HL-60 (cell line): Measurements from ENCODE around the gene DTNBP1.

Experiments used
- DNase-seq, 2 experiments: peaks; one replicate each; pipeline ENCODE4 v3.0.0-alpha.2; 2010 to 2020; ENCODE audit warnings: low read depth in 1 of 2, low spot score in 1 of 2
- H3K27ac ChIP-seq: fragments of 250-450 bp; sonication (Bioruptor Pico); replicated peaks from 2 replicates; pipeline ENCODE4 v1.5.1; 2020; ENCODE audit warnings: mild to moderate bottlenecking, moderate library complexity
- H3K27me3 ChIP-seq: fragments of 250-450 bp; sonication (Bioruptor Pico); 2 replicates; pipeline ENCODE4 v1.5.1; 2021; ENCODE audit warnings: mild to moderate bottlenecking, moderate library complexity; ENCODE audit not compliant: insufficient read depth, poor library complexity, severe bottlenecking
- H3K4me3 ChIP-seq: replicated peaks from 2 replicates; pipeline ENCODE4 v1.5.1; 2011; ENCODE audit warnings: mild to moderate bottlenecking, control low read depth, low read length; ENCODE audit not compliant: insufficient read depth
- GABPA ChIP-seq: IDR thresholded peaks from 2 replicates; pipeline ENCODE4 v1.6.1; 2012; ENCODE audit warnings: low read depth
- POLR2AphosphoS5 ChIP-seq: IDR thresholded peaks from 2 replicates; pipeline ENCODE4 v1.6.1; 2012; ENCODE audit warnings: low read depth
- REST ChIP-seq: IDR thresholded peaks from 2 replicates; pipeline ENCODE4 v1.6.1; 2012; ENCODE audit warnings: low read depth; ENCODE audit not compliant: insufficient replicate concordance
- SPI1 ChIP-seq: IDR thresholded peaks from 2 replicates; pipeline ENCODE4 v1.6.1; 2012; ENCODE audit warnings: low read depth, mild to moderate bottlenecking, borderline replicate concordance
- TF ChIP-seq, protein P1 (sequence below): IDR thresholded peaks from one replicate; pipeline ENCODE4 v1.5.1; 2011; ENCODE audit warnings: low read length, control low read depth, inconsistent platforms; ENCODE audit not compliant: insufficient read depth

DTNBP1 gene

GRCh38 chr6:15594512-15595259 lies 68.1 kb downstream of the DTNBP1 start:
- Histone ChIP-seq H3K27ac (no peak overlapping the region), H3K4me3 (no peak overlapping the region), H3K27me3 (no peaks in the 10 kb centered on the region)
- TF ChIP-seq, protein P1, sequence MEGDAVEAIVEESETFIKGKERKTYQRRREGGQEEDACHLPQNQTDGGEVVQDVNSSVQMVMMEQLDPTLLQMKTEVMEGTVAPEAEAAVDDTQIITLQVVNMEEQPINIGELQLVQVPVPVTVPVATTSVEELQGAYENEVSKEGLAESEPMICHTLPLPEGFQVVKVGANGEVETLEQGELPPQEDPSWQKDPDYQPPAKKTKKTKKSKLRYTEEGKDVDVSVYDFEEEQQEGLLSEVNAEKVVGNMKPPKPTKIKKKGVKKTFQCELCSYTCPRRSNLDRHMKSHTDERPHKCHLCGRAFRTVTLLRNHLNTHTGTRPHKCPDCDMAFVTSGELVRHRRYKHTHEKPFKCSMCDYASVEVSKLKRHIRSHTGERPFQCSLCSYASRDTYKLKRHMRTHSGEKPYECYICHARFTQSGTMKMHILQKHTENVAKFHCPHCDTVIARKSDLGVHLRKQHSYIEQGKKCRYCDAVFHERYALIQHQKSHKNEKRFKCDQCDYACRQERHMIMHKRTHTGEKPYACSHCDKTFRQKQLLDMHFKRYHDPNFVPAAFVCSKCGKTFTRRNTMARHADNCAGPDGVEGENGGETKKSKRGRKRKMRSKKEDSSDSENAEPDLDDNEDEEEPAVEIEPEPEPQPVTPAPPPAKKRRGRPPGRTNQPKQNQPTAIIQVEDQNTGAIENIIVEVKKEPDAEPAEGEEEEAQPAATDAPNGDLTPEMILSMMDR, result no peak
- TF ChIP-seq REST, result no peak
- TF ChIP-seq POLR2AphosphoS5, result no peak
- no peak for TF ChIP-seq SPI1
- TF ChIP-seq GABPA, result no peak
- DNase-seq, result no peak

GRCh38 chr6:15593798-15594197 lies 69.0 kb downstream of the DTNBP1 start:
- no peak overlapping the region for H3K4me3 ChIP-seq
- no peak for TF ChIP-seq POLR2AphosphoS5
- TF ChIP-seq, protein P1, result no peak
- TF ChIP-seq SPI1, result no peak
- no peak for TF ChIP-seq GABPA
- no peak for TF ChIP-seq REST

DNA sequence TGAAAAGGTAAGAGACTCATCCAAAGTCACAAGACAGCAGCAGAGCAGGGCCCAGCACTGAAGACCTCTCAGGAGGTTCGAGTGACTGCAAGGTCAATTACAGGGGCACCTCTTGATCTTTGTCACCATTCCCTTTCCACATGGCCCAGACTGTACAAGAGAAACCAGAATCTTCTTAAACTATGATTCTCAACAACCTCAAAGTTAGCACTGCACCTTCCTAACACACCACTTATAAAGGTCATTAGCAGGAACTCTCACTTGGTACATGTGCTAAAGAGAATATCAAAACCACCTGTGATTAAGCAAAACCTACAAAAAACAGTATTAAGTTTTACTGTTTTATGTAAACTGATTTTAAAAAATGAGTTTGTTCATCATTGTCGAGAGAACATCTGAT lies 70.2 kb downstream of the DTNBP1 start:
- Histone ChIP-seq H3K4me3 (no peak overlapping the region), H3K27me3 (no peaks in the 10 kb centered on the region), H3K27ac (no peak overlapping the region)
- TF ChIP-seq GABPA (no peak), SPI1 (no peak), REST (no peak), POLR2AphosphoS5 (no peak)
- TF ChIP-seq, protein P1, result no peak
- no peak for DNase-seq

More at GRCh38 chr6:15593798-15594197, 69.0 kb downstream of the DTNBP1 start:
- no peak for DNase-seq
- no peaks in the 10 kb centered on the region for H3K27me3 ChIP-seq
- H3K27ac ChIP-seq, result no peak overlapping the region
